ENCODE data around the gene CST9. TPM values are rescaled to one million over a fixed set of nuclear protein-coding genes. Genes with fewer than 3 reads are reported as not detected.

The CST9 gene
- total and polyA plus RNA-seq, 2 of the 13 experiments (the other 11 are each of a cell fraction or from before 2014, with no cell fraction given): 0.07 TPM; not detected in 1

DNA sequence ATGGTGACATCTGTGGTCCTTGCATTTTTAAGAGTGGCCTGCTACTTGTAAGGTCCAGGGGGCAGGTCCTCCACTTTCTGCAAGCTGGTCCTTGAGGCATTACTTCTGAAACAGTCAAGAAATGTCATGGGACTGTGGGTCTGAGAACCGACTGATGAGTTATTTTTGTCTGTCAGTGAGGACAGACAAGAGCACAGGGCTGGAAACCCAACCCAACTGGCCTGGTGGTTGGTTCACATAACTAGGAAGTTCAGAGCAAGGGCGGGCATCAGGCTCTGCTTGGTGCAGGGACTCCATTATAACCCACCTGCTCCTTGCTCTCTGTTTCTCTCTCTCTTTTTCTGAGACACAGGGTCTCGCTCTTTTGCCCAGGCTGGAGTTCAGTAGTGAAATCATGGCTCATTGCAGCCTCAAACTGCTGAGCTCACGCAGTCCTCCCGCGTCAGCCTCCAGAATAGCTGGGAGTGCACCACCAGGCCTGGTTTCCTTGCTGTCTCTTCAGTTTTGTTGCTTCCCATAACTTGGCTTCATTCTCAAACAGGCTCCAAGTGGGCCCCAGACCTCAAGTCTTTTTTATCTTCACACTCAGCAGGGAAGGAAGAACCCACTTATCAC, 22.8 kb upstream of the CST9 start (continued):
- TF ChIP-seq HMG20A (CRISPR knock-in tag; IDR thresholded peaks at IDR 0.05; ENCODE audit: borderline replicate concordance): no peak
- no peak; the same call in 1 of the 2 replicates for TF ChIP-seq GPN1 (CRISPR knock-in tag; IDR thresholded peaks at IDR 0.05; ENCODE audit: borderline replicate concordance)
- TF ChIP-seq, protein P1, sequence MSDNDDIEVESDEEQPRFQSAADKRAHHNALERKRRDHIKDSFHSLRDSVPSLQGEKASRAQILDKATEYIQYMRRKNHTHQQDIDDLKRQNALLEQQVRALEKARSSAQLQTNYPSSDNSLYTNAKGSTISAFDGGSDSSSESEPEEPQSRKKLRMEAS (IDR thresholded peaks at IDR 0.05): no peak
- TF ChIP-seq, protein P2, sequence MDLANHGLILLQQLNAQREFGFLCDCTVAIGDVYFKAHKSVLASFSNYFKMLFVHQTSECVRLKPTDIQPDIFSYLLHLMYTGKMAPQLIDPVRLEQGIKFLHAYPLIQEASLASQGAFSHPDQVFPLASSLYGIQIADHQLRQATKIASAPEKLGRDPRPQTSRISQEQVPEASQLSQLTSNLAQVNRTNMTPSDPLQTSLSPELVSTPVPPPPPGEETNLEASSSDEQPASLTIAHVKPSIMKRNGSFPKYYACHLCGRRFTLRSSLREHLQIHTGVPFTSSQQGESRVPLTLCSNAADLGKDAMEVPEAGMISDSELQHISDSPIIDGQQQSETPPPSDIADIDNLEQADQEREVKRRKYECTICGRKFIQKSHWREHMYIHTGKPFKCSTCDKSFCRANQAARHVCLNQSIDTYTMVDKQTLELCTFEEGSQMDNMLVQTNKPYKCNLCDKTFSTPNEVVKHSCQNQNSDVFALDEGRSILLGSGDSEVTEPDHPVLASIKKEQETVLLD (CRISPR knock-in tag; IDR thresholded peaks at IDR 0.05; ENCODE audit: low read depth): peak; percentile 14; the same call in 1 of the 2 replicates
- TF ChIP-seq, protein P3, sequence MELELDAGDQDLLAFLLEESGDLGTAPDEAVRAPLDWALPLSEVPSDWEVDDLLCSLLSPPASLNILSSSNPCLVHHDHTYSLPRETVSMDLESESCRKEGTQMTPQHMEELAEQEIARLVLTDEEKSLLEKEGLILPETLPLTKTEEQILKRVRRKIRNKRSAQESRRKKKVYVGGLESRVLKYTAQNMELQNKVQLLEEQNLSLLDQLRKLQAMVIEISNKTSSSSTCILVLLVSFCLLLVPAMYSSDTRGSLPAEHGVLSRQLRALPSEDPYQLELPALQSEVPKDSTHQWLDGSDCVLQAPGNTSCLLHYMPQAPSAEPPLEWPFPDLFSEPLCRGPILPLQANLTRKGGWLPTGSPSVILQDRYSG (CRISPR knock-in tag; IDR thresholded peaks at IDR 0.05): no peak
- TF ChIP-seq, protein P4, sequence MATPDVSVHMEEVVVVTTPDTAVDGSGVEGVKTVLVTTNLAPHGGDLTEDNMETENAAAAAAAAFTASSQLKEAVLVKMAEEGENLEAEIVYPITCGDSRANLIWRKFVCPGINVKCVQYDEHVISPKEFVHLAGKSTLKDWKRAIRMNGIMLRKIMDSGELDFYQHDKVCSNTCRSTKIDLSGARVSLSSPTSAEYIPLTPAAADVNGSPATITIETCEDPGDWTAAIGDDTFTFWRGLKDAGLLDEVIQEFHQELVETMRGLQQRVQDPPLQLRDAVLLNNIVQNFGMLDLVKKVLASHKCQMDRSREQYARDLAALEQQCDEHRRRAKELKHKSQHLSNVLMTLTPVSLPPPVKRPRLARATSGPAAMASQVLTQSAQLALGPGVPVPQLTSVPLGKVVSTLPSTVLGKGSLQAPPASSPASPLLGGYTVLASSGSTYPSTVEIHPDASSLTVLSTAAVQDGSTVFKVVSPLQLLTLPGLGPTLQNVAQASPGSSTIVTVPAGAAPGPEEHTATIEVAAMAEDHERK (CRISPR knock-in tag; IDR thresholded peaks at IDR 0.05; ENCODE audit: low read depth): no peak
- no peak for TF ChIP-seq PCBP2 (optimal IDR thresholded peaks at IDR 0.05; ENCODE audit: low read depth, low read length, poor library complexity, severe bottlenecking)
- TF ChIP-seq ZNF317 (CRISPR knock-in tag; IDR thresholded peaks at IDR 0.05): no peak
- no peak for TF ChIP-seq RXRA (CRISPR knock-in tag; IDR thresholded peaks at IDR 0.05)
- no peak for TF ChIP-seq U2AF1 (optimal IDR thresholded peaks at IDR 0.05; ENCODE audit: low read depth, low read length)
- TF ChIP-seq, protein P5, sequence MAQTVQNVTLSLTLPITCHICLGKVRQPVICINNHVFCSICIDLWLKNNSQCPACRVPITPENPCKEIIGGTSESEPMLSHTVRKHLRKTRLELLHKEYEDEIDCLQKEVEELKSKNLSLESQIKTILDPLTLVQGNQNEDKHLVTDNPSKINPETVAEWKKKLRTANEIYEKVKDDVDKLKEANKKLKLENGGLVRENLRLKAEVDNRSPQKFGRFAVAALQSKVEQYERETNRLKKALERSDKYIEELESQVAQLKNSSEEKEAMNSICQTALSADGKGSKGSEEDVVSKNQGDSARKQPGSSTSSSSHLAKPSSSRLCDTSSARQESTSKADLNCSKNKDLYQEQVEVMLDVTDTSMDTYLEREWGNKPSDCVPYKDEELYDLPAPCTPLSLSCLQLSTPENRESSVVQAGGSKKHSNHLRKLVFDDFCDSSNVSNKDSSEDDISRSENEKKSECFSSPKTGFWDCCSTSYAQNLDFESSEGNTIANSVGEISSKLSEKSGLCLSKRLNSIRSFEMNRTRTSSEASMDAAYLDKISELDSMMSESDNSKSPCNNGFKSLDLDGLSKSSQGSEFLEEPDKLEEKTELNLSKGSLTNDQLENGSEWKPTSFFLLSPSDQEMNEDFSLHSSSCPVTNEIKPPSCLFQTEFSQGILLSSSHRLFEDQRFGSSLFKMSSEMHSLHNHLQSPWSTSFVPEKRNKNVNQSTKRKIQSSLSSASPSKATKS (CRISPR knock-in tag; IDR thresholded peaks at IDR 0.05): no peak
- 0 out of 2 replicates have a peak, but pooled peaks have one; percentile 17 for TF ChIP-seq DR1 (CRISPR knock-in tag; IDR thresholded peaks at IDR 0.05)
- no peak for TF ChIP-seq KAT8 (CRISPR knock-in tag; IDR thresholded peaks at IDR 0.05)
- no peak for TF ChIP-seq MTF1 (CRISPR knock-in tag; IDR thresholded peaks at IDR 0.05)
- TF ChIP-seq, protein P6, sequence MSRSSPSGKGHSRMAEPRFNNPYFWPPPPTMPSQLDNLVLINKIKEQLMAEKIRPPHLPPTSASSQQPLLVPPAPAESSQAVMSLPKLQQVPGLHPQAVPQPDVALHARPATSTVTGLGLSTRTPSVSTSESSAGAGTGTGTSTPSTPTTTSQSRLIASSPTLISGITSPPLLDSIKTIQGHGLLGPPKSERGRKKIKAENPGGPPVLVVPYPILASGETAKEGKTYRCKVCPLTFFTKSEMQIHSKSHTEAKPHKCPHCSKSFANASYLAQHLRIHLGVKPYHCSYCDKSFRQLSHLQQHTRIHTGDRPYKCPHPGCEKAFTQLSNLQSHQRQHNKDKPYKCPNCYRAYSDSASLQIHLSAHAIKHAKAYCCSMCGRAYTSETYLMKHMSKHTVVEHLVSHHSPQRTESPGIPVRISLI (CRISPR knock-in tag; IDR thresholded peaks at IDR 0.05; ENCODE audit: borderline replicate concordance): no peak
- TF ChIP-seq, protein P7, sequence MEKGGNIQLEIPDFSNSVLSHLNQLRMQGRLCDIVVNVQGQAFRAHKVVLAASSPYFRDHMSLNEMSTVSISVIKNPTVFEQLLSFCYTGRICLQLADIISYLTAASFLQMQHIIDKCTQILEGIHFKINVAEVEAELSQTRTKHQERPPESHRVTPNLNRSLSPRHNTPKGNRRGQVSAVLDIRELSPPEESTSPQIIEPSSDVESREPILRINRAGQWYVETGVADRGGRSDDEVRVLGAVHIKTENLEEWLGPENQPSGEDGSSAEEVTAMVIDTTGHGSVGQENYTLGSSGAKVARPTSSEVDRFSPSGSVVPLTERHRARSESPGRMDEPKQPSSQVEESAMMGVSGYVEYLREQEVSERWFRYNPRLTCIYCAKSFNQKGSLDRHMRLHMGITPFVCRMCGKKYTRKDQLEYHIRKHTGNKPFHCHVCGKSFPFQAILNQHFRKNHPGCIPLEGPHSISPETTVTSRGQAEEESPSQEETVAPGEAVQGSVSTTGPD (CRISPR knock-in tag; IDR thresholded peaks at IDR 0.05): peak; percentile 42; the same call in 1 of the 2 replicates
- TF ChIP-seq ZNF7 (CRISPR knock-in tag; IDR thresholded peaks at IDR 0.05): no peak
- TF ChIP-seq ARNT2 (CRISPR knock-in tag; IDR thresholded peaks at IDR 0.05; ENCODE audit: low read depth): peak; percentile 70

All from HepG2 (cell line).